Measurements from ENCODE around the gene SIDT2.
"Not testable (repeated sequence)": the region's sequence is repeated elsewhere in the genome, so short reads cannot be mapped to it uniquely, and the experiment has no call there.

The SIDT2 gene

DNA sequence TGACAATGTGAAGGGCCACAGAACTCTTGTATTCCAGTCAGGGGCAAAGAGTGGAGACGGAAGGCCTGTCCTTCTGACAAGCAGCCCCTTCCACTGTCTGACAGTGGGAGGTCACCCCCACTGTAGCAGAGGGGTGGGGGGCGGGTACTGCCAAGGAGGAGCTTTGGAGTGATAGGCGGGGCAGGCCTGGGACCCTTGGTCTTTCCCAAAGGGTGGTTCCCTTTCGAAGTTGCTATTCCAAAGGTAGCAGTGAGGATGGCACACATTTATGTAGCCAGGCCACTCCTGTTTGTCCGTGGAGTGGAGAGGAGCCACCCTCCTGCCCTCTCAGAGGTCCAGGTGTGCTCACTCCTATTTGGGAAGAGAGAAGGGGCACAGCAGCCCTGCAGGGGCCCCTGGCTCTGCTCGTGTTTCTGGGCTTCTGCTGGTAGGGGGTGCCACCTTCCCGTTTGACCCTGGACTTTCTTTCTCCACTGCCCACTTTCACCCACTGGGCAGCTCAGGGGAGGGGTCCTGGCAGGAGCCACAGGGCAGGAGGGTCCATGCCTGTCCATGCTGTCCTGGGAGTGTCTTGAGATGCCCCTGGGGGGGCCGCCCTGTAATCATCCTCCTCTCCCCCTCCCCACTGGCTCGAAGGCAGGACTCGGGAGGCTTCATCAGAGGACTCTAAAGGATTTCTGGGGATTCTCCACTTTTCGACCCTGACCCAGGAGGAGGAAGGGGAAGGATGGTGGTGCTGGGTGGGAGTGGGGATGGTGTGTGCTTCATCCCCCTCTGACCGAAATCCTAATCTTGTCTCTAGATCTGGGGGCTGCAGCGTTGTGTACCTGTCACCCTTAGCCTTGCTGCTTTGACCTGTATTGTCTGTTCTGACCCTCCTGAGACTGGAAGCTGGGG is 21.6 kb downstream of the SIDT2 start:
- no peak for TF ChIP-seq ZNF274 (IDR thresholded peaks at IDR 0.05; ENCODE audit: low read depth, low read length)
- no peak overlapping the region for H3K4me3 ChIP-seq (ENCODE audit: low read length)

DNA sequence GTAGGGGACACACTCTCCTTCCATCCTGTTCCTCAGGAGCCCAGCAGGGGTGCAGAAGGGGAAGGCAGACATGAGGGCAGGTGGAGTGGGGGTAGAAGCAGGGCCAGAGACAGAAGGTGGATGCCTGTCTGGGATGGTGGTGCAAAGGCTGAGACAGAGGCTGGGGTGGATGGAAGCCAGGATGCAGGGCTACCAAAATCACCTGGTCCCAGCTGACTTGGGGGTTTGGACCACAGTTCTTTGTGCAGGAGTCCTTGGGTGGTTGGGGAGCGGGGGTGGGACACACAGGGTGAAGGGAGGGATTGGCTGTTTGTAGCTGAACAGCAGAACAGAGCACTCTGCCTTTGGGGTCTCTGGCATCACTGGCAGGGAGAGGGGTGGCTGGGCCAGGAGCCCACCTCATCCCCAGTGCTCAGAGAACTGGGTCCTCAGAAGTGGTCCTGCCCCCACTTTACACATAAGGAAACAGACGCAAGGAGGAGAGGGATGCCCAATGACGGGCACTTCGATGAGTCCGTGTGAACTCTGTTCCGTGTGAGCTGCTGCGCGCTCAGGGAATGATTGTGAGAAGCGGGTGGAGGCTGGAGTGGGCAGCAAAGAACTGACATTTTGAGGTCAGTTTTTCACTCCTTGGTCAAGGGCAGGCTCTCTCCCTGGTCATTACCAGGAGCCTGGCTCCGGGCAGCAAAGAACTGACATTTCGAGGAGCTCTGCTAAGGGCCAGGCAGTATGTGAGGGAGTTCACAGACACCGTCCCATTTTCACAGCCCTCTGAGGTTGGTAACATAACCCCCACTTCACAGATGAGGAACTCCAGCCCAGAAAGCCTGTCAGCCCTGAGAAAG is 22.5 kb downstream of the SIDT2 start:
- H3K4me3 ChIP-seq (ENCODE audit: low read length), result no peak overlapping the region
- TF ChIP-seq ZNF274 (IDR thresholded peaks at IDR 0.05; ENCODE audit: low read depth, low read length), result no peak

DNA sequence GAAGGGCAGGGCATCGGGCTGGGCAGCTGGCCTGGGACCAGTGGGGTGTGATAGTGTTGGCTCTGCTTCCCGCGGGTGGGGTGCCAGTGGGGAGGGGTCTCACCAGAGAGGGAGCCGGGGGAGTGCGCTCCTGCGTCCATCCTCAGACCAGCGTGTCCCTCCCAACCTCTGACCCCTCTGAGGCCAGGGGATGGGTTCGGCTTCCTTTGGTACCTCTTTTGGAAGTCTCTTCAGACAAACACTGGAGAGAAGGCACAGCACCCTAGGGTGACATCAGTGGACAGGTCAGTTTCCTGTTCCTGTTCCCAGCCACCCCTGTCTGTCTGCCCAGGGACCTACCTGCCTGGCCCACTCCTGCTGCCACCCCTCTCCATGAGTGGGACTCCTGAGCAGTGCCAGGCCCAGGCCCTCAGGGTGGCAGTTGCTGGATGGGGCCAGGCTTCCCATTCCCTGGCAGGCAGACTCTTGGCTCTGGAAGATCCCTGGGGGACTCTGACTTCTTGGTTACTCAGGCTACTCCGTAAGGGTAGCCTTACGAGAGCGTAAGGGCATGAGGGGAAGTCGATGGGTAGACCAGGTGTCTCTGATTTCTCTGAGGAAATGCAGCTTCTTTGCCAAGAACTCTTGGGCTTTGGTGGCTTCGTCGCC is 23.2 kb downstream of the SIDT2 start:
- no peak overlapping the region for H3K4me3 ChIP-seq (ENCODE audit: low read length)
- no peak for TF ChIP-seq ZNF274 (IDR thresholded peaks at IDR 0.05; ENCODE audit: low read depth, low read length)

DNA sequence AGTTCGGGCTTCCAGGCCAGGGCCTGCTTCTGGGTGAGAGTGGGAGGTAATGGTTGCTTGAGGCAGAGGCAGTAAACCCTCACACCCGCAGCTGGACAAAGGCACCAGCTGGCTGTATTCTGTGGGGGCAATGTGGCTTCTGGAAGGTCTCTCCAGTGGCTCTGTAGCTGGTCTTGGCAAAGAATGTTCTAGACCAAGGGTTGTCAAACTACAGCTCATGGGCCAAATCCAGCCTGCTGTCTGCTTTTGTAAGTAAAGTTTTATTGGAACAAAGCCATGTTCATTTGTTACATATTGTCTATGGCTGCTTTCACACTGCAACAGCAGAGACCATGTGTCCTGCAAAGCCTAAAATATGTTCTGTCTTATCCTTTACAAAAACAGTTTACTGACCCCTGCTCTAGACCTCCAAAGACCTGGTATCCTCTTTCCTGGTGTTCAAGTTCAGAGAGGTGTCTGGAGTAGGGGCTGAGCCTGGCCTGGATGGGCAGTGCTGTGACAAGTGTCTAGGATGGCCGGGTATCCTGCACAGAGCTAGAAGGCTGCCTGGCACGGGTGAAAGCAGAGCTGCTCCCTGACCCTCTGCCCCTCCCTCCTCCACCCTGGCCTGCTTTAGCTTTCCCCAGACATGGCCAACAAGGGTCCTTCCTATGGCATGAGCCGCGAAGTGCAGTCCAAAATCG is 24.0 kb downstream of the SIDT2 start:
- no peak for TF ChIP-seq ZNF274 (IDR thresholded peaks at IDR 0.05; ENCODE audit: low read depth, low read length)
- no peak overlapping the region for H3K4me3 ChIP-seq (ENCODE audit: low read length)

DNA sequence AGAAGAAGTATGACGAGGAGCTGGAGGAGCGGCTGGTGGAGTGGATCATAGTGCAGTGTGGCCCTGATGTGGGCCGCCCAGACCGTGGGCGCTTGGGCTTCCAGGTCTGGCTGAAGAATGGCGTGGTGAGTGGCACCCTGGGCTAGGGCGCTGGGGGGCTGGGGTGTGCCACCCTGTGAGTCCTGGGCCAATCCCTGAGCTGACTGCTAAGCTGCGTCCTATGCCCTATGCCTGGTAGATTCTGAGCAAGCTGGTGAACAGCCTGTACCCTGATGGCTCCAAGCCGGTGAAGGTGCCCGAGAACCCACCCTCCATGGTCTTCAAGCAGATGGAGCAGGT is 24.5 kb downstream of the SIDT2 start:
- no peak overlapping the region for H3K4me3 ChIP-seq (ENCODE audit: low read length)
- no peak for TF ChIP-seq ZNF274 (IDR thresholded peaks at IDR 0.05; ENCODE audit: low read depth, low read length)

DNA sequence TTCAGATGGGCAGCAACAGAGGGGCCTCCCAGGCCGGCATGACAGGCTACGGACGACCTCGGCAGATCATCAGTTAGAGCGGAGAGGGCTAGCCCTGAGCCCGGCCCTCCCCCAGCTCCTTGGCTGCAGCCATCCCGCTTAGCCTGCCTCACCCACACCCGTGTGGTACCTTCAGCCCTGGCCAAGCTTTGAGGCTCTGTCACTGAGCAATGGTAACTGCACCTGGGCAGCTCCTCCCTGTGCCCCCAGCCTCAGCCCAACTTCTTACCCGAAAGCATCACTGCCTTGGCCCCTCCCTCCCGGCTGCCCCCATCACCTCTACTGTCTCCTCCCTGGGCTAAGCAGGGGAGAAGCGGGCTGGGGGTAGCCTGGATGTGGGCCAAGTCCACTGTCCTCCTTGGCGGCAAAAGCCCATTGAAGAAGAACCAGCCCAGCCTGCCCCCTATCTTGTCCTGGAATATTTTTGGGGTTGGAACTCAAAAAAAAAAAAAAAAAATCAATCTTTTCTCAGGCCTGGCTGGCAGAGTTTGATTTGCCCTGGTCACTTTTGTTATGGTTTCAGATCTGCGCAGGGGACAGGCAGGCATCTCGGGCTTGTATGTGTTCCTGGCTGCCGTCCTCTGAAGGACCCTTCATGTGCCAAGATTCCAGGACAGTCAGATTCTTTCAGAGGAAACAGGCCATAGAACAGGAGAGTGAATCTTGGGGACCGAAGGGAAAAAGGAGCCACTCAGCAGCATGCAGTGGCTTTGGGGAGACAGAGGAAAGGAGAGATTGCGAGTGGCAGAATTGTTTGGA is 25.9 kb downstream of the SIDT2 start:
- H3K4me3 ChIP-seq (ENCODE audit: low read length), result no peak overlapping the region
- TF ChIP-seq ZNF274 (IDR thresholded peaks at IDR 0.05; ENCODE audit: low read depth, low read length), result no peak

DNA sequence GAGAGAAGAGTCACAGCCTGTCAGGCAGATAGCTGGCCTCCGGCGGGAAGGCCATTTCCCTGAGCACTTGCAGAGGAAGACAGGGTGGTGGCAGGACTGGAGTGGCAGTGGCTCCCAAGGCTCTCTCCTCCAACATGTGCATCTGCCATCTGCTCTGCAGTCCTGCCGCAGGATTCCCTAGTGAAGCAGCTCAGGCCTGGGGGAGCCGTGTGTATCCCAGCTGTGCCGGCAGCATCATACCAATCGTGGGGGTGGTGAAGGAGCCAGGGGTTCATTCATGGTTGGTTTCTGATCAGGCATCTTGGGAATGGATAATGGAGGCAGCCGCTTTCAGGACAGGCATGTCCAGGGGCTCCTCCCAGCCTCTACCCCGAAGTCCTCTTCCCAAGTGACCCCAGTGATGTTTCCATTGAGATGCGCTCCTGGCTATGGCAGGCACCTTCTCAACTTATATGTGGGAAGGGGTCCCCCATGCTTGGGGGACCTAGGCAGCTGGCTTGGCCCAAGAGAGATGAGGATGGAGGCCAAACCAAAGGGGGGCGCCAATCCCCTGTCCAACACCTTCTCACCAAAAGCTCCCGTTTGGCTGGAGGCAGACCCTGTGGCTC is 26.8 kb downstream of the SIDT2 start:
- H3K4me3 ChIP-seq (ENCODE audit: low read length), result no peak overlapping the region

DNA sequence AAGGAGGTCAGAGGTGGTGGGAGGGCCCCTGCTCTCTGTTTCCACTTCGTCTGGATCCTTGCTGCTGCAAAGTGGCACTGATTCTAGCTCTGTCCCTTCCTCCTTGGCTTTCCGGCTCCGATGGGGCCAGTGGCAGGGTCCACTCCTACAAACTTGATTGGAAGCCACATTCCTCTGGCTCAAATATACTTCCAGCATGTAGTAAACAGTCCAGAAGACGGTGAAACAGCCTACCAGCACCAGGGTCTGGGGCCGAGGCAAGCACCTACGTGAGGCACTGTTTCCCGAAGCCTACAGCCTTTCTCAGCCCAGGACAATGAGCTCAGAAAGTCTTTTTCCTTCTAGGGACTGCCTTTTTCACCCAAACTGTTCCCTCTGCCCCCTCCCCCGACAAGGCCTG is 27.6 kb downstream of the SIDT2 start:
- H3K4me3 ChIP-seq (ENCODE audit: low read length), result not testable (repeated sequence)

More for the DNA sequence above, 26.8 kb downstream of the SIDT2 start:
- no peak for TF ChIP-seq ZNF274 (IDR thresholded peaks at IDR 0.05; ENCODE audit: low read depth, low read length)

DNA sequence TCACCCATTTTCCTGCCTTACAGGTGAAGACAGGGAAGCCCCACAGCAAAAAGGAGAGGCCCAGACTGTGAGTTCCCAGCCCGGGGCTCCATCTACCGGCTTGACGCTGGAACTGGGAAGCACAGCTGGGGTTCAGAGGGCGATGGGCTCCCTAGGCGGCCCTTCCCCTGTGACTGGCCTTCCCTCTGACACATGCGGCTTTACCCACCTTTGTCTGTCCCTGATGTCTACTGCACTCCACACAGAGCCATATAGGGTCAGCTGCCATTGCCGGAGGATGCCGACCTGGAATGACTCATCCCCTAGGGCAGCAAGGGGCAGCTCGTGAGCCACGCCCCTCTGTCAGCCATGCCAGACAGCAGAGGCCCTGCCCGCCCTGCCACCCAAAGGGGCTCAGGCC is 28.3 kb downstream of the SIDT2 start:
- not testable (repeated sequence) for H3K4me3 ChIP-seq (ENCODE audit: low read length)

DNA sequence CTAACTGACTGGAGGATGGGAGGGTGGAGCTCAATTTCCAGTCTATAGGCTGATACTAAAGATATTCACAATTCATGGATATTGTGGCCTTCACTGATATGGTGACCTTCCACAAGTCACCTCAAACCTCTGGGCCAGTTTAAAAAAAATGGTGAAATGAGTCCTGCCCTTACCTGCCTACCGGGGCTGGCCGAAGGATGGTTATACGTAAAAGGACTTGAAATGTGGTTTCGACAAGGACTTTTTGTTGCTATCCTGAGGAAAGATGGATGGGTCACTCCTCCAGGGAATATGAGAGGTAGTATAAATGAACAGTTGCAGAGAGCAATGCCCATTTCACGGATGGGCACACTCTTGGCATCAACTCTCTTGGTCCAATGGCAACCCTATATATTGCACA is 28.9 kb downstream of the SIDT2 start:
- H3K4me3 ChIP-seq (ENCODE audit: low read length), result not testable (repeated sequence)

DNA sequence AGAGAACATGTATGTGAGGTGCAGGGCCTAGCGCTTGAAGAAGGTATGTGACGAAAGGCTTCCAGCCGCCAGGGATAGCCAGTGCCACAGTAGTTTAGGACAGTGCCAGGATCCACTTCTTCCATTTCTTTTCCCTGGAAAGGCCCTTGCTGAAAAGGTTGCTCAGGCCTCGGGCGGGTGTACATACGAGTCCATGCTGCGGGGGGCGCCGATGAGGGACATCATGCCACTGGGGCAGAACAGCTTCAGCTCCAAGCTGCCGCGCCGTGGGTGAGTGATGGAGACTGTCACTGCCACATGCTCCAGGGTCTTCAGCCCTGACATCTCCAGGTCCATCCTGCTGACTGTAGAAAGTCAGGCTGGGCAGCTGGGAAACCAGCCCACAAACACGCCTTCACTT is 30.2 kb downstream of the SIDT2 start:
- not testable (repeated sequence) for H3K4me3 ChIP-seq (ENCODE audit: low read length)

DNA sequence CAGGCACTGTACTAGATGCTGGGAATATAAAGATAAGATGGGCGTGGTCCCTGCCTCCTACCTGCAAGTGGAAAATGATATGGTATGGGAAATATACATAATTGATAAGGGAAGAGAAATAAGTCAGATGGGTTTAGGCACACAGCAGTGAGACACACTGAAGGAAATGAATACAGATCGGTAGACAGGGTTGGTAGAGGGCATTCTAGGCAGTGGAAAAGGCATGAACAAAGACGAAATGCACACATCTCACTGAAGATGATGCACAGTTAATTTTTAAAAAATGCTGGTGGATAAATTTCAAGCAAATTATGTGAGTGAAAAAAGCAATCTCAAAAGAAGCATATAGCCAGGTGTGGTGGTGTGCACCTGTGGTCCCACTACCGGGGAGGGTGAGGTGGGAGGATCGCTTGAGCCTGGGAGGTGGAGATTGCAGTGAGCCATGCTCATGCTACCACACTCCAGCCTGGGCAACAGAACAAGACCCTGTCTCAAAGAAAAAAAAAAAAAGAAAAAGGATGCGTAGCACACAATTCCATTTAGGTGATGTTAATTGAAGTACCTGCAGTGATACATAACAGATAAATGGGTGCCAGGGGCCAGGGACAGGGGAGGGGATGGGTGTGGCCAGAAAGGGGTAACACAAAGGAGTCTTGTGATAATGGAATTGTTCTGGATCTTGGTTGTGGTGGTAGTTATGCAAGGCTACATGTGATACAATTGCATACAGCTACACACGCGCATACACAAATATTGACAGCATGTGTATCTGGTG is 31.0 kb downstream of the SIDT2 start:
- not testable (repeated sequence) for H3K4me3 ChIP-seq (ENCODE audit: low read length)

DNA sequence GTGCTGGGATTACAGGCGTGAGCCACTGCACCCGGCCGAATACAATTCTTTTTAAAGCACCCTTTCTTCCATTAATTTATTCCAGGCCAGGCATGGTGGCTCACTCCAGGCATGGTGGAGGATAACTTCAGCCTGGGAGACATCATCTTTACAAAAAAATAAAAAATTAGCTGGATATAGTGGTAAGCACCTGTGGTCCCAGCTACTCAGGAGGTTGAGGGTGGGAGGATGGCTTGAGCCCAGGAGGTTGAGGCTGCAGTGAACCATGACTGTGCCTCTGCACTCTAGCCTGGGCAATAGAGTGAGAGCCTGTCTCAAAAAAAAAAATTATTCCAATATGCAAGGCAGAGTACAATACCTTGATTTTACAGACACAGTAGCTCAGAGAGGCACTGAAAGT is 32.1 kb downstream of the SIDT2 start:
- H3K4me3 ChIP-seq (ENCODE audit: low read length), result no peak overlapping the region
- no peak for TF ChIP-seq ZNF274 (IDR thresholded peaks at IDR 0.05; ENCODE audit: low read depth, low read length)

Data from GM08714 (cell line).